ENCODE data around the gene PSMB3.
A peak's percentile ranks its signal among the peaks of the same experiment; 100 is the strongest.

The PSMB3 gene

DNA sequence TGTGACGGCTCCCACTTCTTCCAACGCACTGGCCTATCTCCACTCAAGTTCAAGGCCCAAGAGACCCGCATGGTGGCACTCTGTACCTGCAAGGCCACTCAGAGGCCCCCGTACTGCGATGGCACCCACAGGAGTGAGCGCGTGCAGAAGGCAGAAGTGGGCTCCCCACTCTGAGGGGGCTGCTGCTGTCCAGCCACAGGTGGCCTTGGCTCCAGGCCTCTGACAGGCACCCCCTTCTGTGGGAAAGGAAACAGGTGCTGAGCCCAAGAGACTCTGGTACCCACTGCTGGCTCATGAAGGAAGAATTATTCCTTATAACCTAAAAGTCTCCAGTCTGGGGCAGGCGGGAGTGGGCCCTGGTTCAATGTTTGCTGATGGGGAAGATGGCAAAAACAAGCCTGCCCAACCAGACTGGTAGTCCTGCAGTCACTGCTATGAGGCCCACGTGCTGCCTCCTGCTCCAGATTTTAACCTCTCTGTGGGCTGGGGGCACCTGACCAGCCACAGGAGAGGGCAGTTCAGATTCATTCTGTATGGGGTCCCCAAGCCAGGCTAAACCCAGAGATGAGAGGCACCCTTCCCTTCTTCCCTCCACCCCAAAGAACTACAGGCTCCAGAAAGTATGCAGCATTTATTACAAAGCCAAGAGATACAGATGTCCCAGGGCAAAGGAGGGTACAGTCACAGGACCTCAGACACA is 19.1 kb upstream of the PSMB3 start:
- TF ChIP-seq POLR2AphosphoS5 (IDR thresholded peaks at IDR 0.05; ENCODE audit: low read depth, low read length), result no peak
- TF ChIP-seq, protein P1, sequence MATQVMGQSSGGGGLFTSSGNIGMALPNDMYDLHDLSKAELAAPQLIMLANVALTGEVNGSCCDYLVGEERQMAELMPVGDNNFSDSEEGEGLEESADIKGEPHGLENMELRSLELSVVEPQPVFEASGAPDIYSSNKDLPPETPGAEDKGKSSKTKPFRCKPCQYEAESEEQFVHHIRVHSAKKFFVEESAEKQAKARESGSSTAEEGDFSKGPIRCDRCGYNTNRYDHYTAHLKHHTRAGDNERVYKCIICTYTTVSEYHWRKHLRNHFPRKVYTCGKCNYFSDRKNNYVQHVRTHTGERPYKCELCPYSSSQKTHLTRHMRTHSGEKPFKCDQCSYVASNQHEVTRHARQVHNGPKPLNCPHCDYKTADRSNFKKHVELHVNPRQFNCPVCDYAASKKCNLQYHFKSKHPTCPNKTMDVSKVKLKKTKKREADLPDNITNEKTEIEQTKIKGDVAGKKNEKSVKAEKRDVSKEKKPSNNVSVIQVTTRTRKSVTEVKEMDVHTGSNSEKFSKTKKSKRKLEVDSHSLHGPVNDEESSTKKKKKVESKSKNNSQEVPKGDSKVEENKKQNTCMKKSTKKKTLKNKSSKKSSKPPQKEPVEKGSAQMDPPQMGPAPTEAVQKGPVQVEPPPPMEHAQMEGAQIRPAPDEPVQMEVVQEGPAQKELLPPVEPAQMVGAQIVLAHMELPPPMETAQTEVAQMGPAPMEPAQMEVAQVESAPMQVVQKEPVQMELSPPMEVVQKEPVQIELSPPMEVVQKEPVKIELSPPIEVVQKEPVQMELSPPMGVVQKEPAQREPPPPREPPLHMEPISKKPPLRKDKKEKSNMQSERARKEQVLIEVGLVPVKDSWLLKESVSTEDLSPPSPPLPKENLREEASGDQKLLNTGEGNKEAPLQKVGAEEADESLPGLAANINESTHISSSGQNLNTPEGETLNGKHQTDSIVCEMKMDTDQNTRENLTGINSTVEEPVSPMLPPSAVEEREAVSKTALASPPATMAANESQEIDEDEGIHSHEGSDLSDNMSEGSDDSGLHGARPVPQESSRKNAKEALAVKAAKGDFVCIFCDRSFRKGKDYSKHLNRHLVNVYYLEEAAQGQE (IDR thresholded peaks at IDR 0.05; ENCODE audit: insufficient read depth in 1 of 2, low read depth in 2 of 2, low read length in 2 of 2), result no peak
- peak; percentile 46; the same call in 1 of the 2 replicates for TF ChIP-seq SIN3A (IDR thresholded peaks at IDR 0.05; ENCODE audit: borderline replicate concordance, insufficient read depth, low read length)
- no peak for TF ChIP-seq TAF1 (IDR thresholded peaks at IDR 0.05; ENCODE audit: borderline replicate concordance, insufficient read depth, low read length)
- no peak for TF ChIP-seq FOXP2 (optimal IDR thresholded peaks at IDR 0.05; ENCODE audit: borderline replicate concordance, extremely low read depth, extremely low read length, insufficient read depth)

DNA sequence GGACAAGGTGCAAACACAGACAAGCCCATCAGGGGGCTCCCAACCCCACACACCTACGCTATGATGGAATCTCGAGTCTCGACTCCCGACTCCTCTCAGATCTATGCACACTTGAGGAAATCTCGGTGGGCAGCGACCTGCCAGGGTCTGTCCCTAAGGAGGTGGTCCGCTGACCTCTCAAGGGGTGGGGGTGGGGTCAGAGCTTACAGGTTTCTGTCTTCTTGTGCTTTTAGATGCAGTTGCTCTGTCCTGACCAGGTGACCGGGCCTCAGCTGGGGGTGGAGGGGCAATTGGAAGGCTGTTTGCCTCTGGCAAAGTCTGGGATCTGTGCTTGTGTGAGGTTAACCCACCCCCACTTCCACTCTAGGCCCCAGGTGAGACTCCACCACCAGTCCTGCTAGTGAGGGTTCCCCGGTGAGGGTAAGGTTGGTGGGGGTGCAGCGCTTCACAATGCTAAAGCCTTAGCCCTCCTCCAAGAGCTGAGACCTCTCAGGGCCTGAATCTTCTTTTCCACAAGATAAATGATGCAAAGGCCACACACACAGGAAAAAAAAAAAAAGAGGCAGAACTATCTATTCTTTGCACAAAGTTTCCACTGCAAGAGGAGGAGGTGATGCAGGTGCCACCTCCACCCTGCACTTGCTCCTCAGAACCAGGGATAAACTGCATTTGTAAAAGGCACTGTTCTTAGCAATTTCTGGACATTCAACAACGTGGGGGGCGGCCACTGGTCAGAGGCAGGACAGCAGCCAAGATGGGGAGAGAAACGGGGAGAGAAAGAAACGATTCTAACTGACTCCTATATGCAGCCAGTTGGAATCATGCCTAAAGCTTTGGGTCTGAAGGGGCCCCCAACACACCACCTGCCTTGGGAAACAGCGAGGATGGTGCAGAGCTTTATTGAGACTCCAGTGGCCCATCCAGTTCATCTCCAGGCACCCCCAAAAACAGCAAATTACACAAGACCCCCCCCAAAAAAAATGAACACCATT is 18.3 kb upstream of the PSMB3 start:
- no peak for TF ChIP-seq SIN3A (IDR thresholded peaks at IDR 0.05; ENCODE audit: borderline replicate concordance, insufficient read depth, low read length)
- TF ChIP-seq POLR2AphosphoS5 (IDR thresholded peaks at IDR 0.05; ENCODE audit: low read depth, low read length), result peak; percentile 50; the same call in 1 of the 2 replicates

DNA sequence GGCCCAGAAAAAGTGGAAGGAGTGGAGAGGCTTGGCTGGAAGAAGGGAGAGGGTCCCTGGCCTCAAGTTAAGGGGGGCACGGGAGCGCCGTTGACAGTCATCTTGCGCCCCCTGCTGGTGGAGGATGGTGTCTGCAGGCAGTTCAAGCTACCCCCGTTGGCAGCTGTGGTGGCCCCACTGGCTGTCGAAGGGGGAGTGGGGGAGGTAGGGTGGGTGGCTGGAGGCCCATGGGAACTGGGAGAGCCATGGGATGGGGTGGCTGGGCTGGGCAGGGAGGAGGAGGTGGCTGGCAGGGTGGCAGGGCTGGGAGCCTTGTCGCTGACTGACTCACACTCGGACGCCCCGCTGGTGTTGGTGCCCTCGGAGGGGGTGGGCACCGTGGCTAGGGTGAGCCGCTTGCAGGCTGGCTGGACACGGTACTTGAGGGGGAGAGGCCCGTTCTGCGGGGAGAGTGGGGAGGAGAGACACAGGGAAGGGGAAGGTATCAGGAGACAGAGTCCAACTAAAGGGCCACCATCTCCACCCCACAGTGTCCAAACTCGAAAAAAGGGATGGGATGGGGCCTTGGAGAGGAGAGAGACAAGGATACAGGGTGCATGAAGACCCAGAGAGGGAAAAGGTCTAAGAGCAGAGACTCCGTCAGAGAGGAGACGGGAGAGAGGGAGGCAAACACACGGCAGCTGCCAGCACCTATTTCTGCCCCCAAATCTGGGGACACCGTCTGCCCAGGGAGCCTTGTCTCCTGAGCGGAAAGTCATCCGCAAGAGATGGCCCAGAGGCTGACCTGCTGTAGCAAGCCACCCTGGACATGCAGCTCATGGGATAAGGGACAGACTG is 17.2 kb upstream of the PSMB3 start:
- TF ChIP-seq FOXP2 (optimal IDR thresholded peaks at IDR 0.05; ENCODE audit: borderline replicate concordance, extremely low read depth, extremely low read length, insufficient read depth), result peak; percentile 12
- TF ChIP-seq SIN3A (IDR thresholded peaks at IDR 0.05; ENCODE audit: borderline replicate concordance, insufficient read depth, low read length), result no peak
- TF ChIP-seq TAF1 (IDR thresholded peaks at IDR 0.05; ENCODE audit: borderline replicate concordance, insufficient read depth, low read length), result no peak
- TF ChIP-seq, protein P1 (IDR thresholded peaks at IDR 0.05; ENCODE audit: insufficient read depth in 1 of 2, low read depth in 2 of 2, low read length in 2 of 2), result no peak

DNA sequence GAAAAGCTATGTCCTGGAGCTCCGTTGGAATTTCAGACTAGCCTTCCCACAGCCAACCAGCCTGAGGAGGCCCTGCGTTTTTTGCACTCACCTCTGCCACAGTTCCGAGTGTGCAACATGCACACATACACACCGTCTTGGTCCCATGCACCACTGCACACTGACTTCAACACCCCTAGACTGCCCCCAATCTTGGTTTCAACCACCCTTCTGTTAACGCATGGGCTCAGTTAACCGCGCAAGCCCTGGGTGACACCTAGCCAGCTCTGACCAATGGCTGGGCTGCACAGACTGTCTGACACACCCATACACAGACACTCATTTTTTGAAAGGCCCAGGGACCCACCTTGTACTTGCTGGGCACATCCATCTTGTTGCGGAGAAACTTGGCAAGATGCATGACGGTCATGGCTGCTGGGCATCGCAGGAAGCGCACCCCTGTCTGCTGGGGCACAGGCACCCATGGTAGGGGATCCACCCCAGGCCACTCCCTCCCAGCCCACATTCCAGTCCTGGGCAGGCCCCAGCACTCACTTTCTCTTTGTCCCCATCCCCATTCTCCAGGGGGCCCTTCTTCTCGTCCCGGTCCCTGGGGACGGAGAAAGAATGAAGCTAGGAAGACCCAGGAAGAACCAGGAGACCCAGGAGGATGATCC is 14.4 kb upstream of the PSMB3 start:
- TF ChIP-seq, protein P1 (IDR thresholded peaks at IDR 0.05; ENCODE audit: insufficient read depth in 1 of 2, low read depth in 2 of 2, low read length in 2 of 2), result no peak
- TF ChIP-seq TAF1 (IDR thresholded peaks at IDR 0.05; ENCODE audit: borderline replicate concordance, insufficient read depth, low read length) (no peak), SIN3A (IDR thresholded peaks at IDR 0.05; ENCODE audit: borderline replicate concordance, insufficient read depth, low read length) (no peak)

DNA sequence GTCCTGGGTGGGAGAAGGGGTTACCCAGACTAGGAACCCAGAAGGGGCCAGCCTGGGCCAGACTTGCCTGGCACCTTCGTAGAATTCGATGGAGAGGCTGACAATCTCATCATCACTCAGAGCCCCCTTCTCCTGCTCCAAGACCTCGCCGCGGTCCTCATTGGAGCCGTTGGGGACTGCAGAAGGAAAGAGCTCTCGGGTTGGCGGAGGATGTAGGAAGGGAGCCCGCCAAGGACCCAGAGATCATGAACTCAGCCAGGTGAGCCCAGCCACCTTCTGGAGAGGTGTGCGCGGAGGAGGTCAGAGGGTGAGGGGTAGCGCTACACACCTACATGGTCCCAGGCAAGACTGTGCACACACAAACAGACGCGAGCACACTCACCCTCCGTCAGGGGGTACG is 13.9 kb upstream of the PSMB3 start:
- TF ChIP-seq FOXP2 (optimal IDR thresholded peaks at IDR 0.05; ENCODE audit: borderline replicate concordance, extremely low read depth, extremely low read length, insufficient read depth) (no peak), SIN3A (IDR thresholded peaks at IDR 0.05; ENCODE audit: borderline replicate concordance, insufficient read depth, low read length) (no peak), TAF1 (IDR thresholded peaks at IDR 0.05; ENCODE audit: borderline replicate concordance, insufficient read depth, low read length) (no peak), POLR2AphosphoS5 (IDR thresholded peaks at IDR 0.05; ENCODE audit: low read depth, low read length) (no peak)
- TF ChIP-seq, protein P1 (IDR thresholded peaks at IDR 0.05; ENCODE audit: insufficient read depth in 1 of 2, low read depth in 2 of 2, low read length in 2 of 2), result no peak

Data from PFSK-1 (cell line).